Mucosa of gallbladder (tissue), 1 donor: ENCODE results near the gene APOA1. TPM values are rescaled to one million over a fixed set of nuclear protein-coding genes. Genes with fewer than 3 reads are reported as not detected.

ENCODE experiments used
- DNase-seq: peaks from one replicate; pipeline ENCODE4 v3.0.0-alpha.2; 2020; ENCODE audit warnings: low spot score
- total RNA-seq: library from RNA; stranded (reverse); gene quantifications from one replicate; pipeline ENCODE4 v1.2.1, GENCODE V29; 2021
- donor health status: DM: no; HTN: no; CAD: no.

APOA1 gene
- total RNA-seq, 1 donor from 2014 or later = 23.3 TPM

- DNase-seq = no peak
Measured at GRCh38 chr11:116857936-116858335, 20.5 kb upstream of the APOA1 start.

DNA sequence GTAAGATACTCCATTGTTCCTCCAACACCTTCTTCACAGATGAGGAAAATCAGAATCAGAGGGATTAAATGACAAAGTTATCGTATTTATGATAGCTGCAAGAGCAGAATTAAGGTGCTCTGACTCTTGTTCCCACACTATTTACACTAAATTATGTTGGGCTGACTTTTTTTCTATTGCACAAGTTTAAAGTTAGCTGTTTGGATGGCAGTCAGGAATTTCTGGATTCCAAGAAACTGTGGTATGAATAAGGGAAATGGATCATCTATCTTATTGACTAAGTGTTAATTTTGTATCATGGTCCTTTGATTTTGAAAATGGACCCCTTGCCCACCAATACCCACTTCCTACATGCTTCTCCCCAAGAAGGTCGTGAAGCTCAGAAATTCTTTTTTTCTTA is 19.9 kb upstream of the APOA1 start:
- no peak for DNase-seq

- DNase-seq = no peak
Measured at GRCh38 chr11:116856423-116856822, 19.0 kb upstream of the APOA1 start.

GRCh38 chr11:116855413-116855812 is 18.0 kb upstream of the APOA1 start:
- no peak for DNase-seq

DNA sequence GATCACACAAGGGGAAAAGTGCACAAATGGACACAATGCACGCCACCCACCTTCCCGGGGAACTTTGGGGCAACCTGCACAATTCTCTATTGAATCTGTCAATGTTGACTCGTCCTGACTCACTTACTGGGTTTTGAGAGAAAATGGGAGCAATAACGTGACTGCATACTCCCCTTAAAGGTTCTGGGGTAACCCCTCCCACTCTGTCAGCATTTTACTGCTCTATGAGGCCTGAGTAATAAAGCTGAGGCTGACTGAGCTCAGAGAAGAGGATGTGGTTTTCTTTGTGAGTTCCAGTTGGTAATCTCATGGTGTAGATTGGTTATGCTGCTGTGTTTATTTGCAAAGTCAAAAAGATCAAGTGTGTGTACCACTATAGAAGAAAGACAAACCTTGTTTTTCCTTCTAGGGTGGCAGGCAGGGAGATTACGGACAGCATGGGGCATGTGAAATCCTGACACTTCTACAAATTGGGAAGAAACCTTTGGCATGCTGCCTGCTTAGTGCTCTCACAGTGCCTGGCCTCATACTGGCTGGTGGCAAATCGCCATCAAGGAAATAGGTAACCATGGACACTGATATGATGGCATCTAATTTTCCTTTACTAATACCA is 16.1 kb upstream of the APOA1 start:
- peak; percentile 69 for DNase-seq

DNA sequence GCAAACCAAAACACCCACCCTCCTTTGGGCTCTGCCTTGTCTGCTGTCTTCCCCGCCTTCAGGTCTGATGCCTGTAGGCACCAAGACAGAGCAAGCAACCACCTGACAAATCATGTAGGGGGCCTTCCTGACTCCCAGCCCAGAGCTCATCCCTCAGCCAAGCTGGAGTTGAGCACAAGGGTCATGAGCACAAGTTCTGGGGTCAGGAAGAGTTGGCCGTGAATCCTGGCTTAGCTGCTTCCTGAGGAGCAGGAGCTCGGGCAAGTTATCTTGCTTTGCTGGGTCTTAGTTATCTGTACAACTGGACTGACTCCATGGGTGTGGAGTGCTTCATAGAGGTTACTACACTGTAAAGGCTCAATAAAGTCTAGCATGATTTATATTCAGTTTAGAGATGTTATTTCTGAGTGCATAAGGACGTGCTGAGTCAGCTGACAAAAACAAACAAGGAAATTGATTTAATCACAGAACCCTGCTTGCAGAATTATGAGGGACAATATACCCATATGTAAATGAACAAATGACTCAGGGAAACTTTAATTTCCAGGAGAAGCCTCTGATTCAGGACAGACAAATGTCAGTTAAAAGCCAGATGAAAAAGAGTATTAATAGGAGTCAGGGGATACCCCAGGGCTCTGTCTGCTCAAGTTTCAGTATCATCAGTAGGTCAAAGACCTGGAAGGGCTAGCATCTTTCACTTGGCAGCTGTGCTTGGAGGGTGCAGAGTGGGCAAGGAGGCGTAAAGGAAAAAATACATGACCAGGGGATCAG is 15.0 kb upstream of the APOA1 start:
- DNase-seq = peak; percentile 49

GRCh38 chr11:116851626-116852025 is 14.2 kb upstream of the APOA1 start:
- DNase-seq = no peak

- no peak for DNase-seq
Measured at GRCh38 chr11:116849486-116849885, 12.1 kb upstream of the APOA1 start.

- no peak for DNase-seq
Measured at GRCh38 chr11:116849060-116849459, 11.6 kb upstream of the APOA1 start.

DNA sequence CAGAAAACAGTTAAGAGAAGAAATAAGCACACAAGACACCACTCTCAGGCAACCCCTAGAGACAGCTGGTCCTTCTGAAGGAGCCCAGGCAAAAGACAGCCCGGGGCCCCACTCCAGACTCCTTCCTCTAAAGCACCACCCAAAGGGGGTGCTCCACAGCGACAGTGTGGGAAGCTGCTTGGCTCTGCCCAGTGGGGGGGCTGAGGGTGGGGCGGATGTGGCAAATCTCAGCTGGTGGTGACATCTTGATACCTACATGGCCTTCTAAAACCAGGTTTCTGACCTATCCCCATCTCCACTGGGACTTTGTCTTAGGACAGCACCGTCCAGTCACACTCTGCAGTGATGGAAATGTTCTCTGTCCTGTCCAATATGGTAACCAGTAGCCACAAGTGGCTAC is 10.2 kb upstream of the APOA1 start:
- no peak for DNase-seq

GRCh38 chr11:116844722-116845121 is 7.3 kb upstream of the APOA1 start:
- no peak for DNase-seq

DNA sequence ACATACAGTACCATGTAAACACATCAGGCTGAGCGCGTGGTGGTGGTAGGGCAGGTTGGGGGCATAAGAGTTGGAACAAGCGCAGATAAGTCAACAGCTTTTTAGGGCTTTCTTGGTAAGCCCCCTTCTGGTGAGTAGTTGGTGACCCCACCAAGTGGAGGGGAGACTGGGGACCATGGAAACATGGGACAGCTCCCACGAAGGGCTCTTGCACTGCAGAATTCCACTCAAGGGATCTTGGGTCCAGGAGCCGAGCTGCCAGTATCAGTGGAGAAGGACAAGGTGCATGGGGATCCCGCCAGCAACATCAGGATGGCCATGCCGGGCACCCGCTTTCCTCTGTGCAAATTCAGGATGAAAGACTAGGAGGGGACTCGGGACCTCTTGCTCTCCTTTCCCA is 6.2 kb upstream of the APOA1 start:
- no peak for DNase-seq

GRCh38 chr11:116842909-116843308 is 5.5 kb upstream of the APOA1 start:
- peak; percentile 77 for DNase-seq

DNA sequence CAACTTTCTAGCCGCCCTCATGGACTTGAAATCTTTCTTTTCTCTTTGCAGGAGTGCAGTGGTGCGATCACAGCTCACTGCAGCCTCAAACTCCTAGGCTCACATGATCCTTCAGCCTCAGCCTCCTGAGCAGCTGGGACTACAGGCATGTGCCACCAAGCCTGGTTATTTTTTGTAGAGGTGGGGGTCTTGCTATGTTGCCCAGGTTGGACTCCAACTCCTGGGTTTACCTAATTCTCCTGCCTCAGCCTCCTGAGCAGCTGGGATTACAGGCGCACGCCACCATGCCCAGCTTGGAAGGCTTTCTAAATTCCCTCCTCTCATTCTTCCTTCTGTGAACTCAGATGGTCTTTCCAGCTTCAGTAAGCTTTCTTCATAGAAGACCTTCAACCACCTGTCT is 4.7 kb upstream of the APOA1 start:
- no peak for DNase-seq

DNA sequence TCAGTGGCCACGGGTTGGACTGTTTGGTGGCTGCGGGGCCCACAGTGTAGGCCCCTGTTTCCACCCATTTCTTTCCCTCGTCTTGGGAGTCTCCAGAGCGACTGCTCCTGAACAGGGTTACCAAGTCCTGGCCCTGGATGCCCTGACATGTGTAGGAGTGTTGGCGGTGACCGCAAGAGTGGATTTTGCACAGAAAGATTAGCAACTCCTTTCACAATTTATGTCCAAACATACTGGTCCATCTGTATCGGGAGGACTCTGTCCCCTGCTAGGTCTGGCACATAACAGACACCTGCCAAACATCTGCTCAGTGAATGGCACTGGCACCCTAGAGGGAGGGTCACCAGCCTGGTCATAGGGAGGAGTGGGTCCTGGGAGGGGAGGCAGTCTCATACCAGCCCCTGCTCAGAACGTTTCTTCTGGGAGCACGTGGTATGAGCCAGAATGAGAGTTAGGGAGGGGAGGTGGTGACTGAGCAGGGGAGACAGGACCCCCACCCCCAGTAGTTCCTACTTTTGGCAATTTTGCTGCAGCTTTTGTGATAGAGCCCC is 3.4 kb upstream of the APOA1 start:
- no peak for DNase-seq

- no peak for DNase-seq
Measured at GRCh38 chr11:116840224-116840745, 2.9 kb upstream of the APOA1 start.

- DNase-seq = no peak
Measured at GRCh38 chr11:116838321-116839084, 1.1 kb upstream of the APOA1 start.

DNA sequence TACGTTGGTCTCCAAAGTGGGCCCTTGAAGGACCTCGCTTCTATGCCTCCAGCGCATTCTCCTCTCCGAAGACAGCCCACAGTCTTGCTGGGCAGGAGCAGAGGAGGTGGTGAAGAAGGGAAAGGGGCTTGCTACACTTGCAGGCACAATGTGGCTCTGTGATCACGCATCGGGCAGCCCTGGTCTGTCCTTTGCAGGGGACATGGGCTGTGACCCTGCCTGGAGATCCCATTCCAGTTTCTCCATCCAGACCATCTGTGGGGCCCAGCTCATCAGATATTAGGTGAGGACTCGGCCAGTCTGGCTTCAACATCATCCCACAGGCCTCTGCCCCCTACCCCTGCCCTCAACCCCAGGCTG is 810 bp downstream of the APOA1 start:
- DNase-seq = no peak

GRCh38 chr11:116835791-116836631 is 1.4 kb downstream of the APOA1 start:
- peak; percentile 94 for DNase-seq

DNA sequence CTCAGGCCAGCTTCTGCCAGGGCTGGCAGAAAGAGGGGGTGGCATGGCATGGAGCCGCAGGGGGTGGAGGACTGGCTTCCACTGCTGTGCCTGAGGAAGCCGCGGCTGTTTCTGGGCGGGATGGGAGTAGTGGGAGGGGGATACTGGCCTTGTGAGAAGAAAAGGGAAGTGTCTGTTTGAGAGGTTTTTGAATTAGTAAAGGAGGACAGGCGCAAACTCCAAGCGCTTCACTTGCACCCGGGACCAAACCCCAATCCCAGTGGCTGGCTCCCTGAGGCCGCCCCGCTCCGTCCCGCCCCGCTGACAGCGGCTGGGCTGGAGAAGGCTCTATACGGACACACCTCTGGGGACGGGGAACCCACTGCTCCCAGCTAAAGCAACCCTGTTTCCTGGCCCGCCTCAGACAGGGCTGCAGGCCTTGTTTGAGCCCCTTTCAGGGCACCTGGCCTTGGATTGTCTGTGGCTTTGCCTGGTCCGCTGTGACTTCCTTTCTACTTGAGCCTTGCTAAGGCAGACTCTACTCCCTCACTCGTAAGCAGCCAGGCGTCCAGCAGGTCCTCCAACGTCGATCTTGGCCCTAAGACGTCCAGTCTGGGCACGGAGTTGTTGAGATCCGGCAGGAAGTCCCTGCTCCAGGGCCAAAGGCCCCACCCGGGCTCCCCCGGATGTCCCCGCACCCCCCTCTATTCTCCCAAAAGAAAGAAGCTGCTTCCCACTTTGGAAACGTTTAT is 2.2 kb downstream of the APOA1 start:
- no peak for DNase-seq
